Mesenchymal stem cell (in vitro differentiated cells and primary cell): ENCODE results near the gene RAB10.
"Not testable (repeated sequence)": the region's sequence is repeated elsewhere in the genome, so short reads cannot be mapped to it uniquely, and the experiment has no call there.

Experiments
- DNase-seq: peaks from one replicate; pipeline ENCODE4 v3.0.0-alpha.2; 2013
- H2AFZ ChIP-seq: one replicate; pipeline ENCODE4 v1.6.1; 2013; ENCODE audit warnings: low read depth, mild to moderate bottlenecking, control low read depth, inconsistent platforms, low read length, moderate library complexity
- H2AK5ac ChIP-seq: 2 replicates; pipeline ENCODE4 v1.6.1; 2013; ENCODE audit warnings: low read length, moderate library complexity, mild to moderate bottlenecking, inconsistent platforms; ENCODE audit not compliant: severe bottlenecking
- H2BK120ac ChIP-seq: one replicate; pipeline ENCODE4 v1.6.1; 2013; ENCODE audit warnings: low read depth, mild to moderate bottlenecking, inconsistent platforms, low read length, moderate library complexity
- H2BK12ac ChIP-seq, 2 experiments: one replicate each; pipeline ENCODE4 v1.6.1; 2013; ENCODE audit warnings: inconsistent platforms in 2 of 2, low read length in 2 of 2, mild to moderate bottlenecking in 2 of 2, moderate library complexity in 2 of 2, control low read depth in 1 of 2
- H2BK15ac ChIP-seq: one replicate; pipeline ENCODE4 v1.6.1; 2013; ENCODE audit warnings: mild to moderate bottlenecking, low read depth, inconsistent platforms; ENCODE audit not compliant: poor library complexity, severe bottlenecking
- H2BK5ac ChIP-seq: 2 replicates; pipeline ENCODE4 v1.6.1; 2013; ENCODE audit warnings: low read depth, mild to moderate bottlenecking, low read length, control low read depth, inconsistent platforms; ENCODE audit not compliant: poor library complexity, severe bottlenecking
- H3K14ac ChIP-seq, 2 experiments: one replicate each; pipeline ENCODE4 v1.6.1; 2013; ENCODE audit warnings: inconsistent platforms in 2 of 2, low read length in 2 of 2, control low read depth in 1 of 2, mild to moderate bottlenecking in 1 of 2, moderate library complexity in 1 of 2
- H3K18ac ChIP-seq, 2 experiments: one replicate each; pipeline ENCODE4 v1.6.1; 2013; ENCODE audit warnings: inconsistent platforms in 2 of 2, low read length in 2 of 2, control low read depth in 1 of 2, low read depth in 1 of 2, mild to moderate bottlenecking in 1 of 2
- H3K23ac ChIP-seq, 2 experiments: one replicate each; pipeline ENCODE4 v1.6.1; 2013; ENCODE audit warnings: inconsistent platforms in 2 of 2, low read length in 2 of 2, mild to moderate bottlenecking in 2 of 2, moderate library complexity in 2 of 2, control low read depth in 1 of 2
- H3K27ac ChIP-seq: 2 replicates; pipeline ENCODE4 v1.5.1; 2013; ENCODE audit warnings: mild to moderate bottlenecking, moderate library complexity, low read length, control low read depth, inconsistent platforms; ENCODE audit not compliant: poor library complexity, severe bottlenecking
- H3K27me3 ChIP-seq, 2 experiments: 2 replicates each; pipeline versions ENCODE4 v1.6.1 to v1.7.0; 2013; ENCODE audit warnings: low read length in 2 of 2, mild to moderate bottlenecking in 2 of 2, moderate library complexity in 2 of 2, control low read depth in 1 of 2, inconsistent platforms in 1 of 2; ENCODE audit not compliant: control insufficient read depth in 1 of 2, insufficient read depth in 1 of 2
- H3K36me3 ChIP-seq, 2 experiments: 2 replicates each; pipeline versions ENCODE4 v1.6.1 to v1.7.0; 2013; ENCODE audit warnings: low read length in 2 of 2, control low read depth in 1 of 2, inconsistent platforms in 1 of 2, low read depth in 1 of 2, mild to moderate bottlenecking in 1 of 2; ENCODE audit not compliant: insufficient read depth in 2 of 2, control insufficient read depth in 1 of 2
- H3K4ac ChIP-seq, 2 experiments: one replicate each; pipeline ENCODE4 v1.6.1; 2013; ENCODE audit warnings: inconsistent platforms in 2 of 2, low read length in 2 of 2, mild to moderate bottlenecking in 2 of 2, moderate library complexity in 2 of 2, control low read depth in 1 of 2, low read depth in 1 of 2
- H3K4me1 ChIP-seq: 2 replicates; pipeline ENCODE4 v1.6.1; 2013; ENCODE audit warnings: low read depth, low read length, control low read depth; ENCODE audit not compliant: control insufficient read depth, insufficient read depth
- H3K4me2 ChIP-seq: 2 replicates; pipeline ENCODE4 v1.6.1; 2013; ENCODE audit warnings: low read length, mild to moderate bottlenecking, inconsistent platforms; ENCODE audit not compliant: poor library complexity, severe bottlenecking
- H3K4me3 ChIP-seq, 2 experiments: 2 replicates each; pipeline versions ENCODE4 v1.5.1 to v1.7.0; 2013; ENCODE audit warnings: low read length in 2 of 2, mild to moderate bottlenecking in 2 of 2, control low read depth in 1 of 2, low read depth in 1 of 2; ENCODE audit not compliant: insufficient read depth in 1 of 2
- H3K79me1 ChIP-seq: replicated peaks from 2 replicates; pipeline ENCODE4 v1.6.1; 2013; ENCODE audit warnings: mild to moderate bottlenecking, control low read depth, low read length, inconsistent platforms; ENCODE audit not compliant: poor library complexity, severe bottlenecking
- H3K9ac ChIP-seq: 2 replicates; pipeline ENCODE4 v1.7.0; 2013; ENCODE audit warnings: mild to moderate bottlenecking, low read length, moderate library complexity
- H3K9me3 ChIP-seq: 2 replicates; pipeline ENCODE4 v1.7.0; 2013; ENCODE audit warnings: mild to moderate bottlenecking, low read length; ENCODE audit not compliant: control insufficient read depth
- H4K8ac ChIP-seq: one replicate; pipeline ENCODE4 v1.6.1; 2013; ENCODE audit warnings: inconsistent platforms, mild to moderate bottlenecking, low read length, moderate library complexity
- H4K91ac ChIP-seq: one replicate; pipeline ENCODE4 v1.6.1; 2013; ENCODE audit warnings: mild to moderate bottlenecking, low read length, inconsistent platforms
- WGBS: methylation state at CpG from one replicate; pipeline ENCODE4 v1.1.7; 2013; ENCODE audit warnings: mixed read lengths; 5-methylcytosine and 5-hydroxymethylcytosine counted together

Gene RAB10

DNA sequence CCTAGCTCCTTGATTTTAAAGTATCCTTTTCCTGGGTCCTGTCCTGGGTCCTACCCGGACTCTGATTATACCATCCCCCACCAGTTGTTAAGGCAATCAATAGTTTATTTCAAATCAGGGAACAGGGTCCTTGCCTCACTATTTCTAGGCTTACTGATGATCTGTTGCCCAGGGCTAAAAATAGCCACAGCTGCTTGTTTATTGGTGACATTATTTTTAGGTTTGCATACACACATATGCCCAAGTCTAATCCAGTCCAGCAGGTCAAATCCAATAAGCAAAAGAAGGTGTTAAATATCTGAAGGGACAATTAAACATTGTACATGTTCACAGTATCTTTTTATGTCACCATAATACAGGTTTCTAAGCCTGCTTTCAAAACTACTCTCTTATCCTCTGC lies 66.0 kb downstream of the RAB10 start:
- no peak overlapping the region for H3K9ac ChIP-seq

GRCh38 chr2:26100384-26100783 lies 66.5 kb downstream of the RAB10 start:
- no peak overlapping the region for H2AK5ac ChIP-seq
- no peak overlapping the region for H3K27ac ChIP-seq
- no peak overlapping the region for H3K4ac ChIP-seq
- H3K9ac ChIP-seq = no peak overlapping the region
- no peak overlapping the region for H3K23ac ChIP-seq
- no peak overlapping the region for H2BK12ac ChIP-seq
- no peak overlapping the region for H4K8ac ChIP-seq
- no CpG with 5 or more reads among the region's 1 CpG for WGBS
- no peak overlapping the region for H3K18ac ChIP-seq
- DNase-seq = no peak
- peaks cover 4% of the 10 kb centered on the region for H3K79me1 ChIP-seq
- H3K14ac ChIP-seq = no peak overlapping the region
- no peak overlapping the region for H4K91ac ChIP-seq
- no peak overlapping the region for H3K4me2 ChIP-seq
- no peaks in the 10 kb centered on the region for H3K27me3 ChIP-seq
- H3K4me3 ChIP-seq = no peak overlapping the region
- peaks cover 8% of the 10 kb centered on the region for H3K4me1 ChIP-seq
- peaks cover 5% of the 10 kb centered on the region for H3K9me3 ChIP-seq
- H3K36me3 ChIP-seq = peaks cover 18 to 69% of the 10 kb centered on the region in 2 experiments
- H2BK5ac ChIP-seq = no peak overlapping the region
- no peak overlapping the region for H2BK120ac ChIP-seq
- no peak overlapping the region for H2BK15ac ChIP-seq
- no peak overlapping the region for H2AFZ ChIP-seq

More for the DNA sequence above, 66.0 kb downstream of the RAB10 start:
- Histone ChIP-seq H3K18ac (no peak overlapping the region), H3K4ac (no peak overlapping the region), H2AK5ac (no peak overlapping the region), H3K4me3 (no peak overlapping the region), H2BK5ac (no peak overlapping the region), H3K79me1 (peaks cover 4% of the 10 kb centered on the region), H3K9me3 (peaks cover 5% of the 10 kb centered on the region), H2BK120ac (no peak overlapping the region), H3K36me3 (peaks cover 21 to 64% of the 10 kb centered on the region in 2 experiments), H4K91ac (no peak overlapping the region), H2BK15ac (no peak overlapping the region), H4K8ac (no peak overlapping the region), H3K4me2 (no peak overlapping the region), H3K14ac (no peak overlapping the region), H2AFZ (no peak overlapping the region), H3K4me1 (peaks cover 8% of the 10 kb centered on the region), H3K27ac (no peak overlapping the region), H3K27me3 (no peaks in the 10 kb centered on the region), H3K23ac (no peak overlapping the region), H2BK12ac (no peak overlapping the region)
- DNase-seq = peak; percentile 20
- WGBS = 100% methylated on average over 1 of the region's 1 CpG

DNA sequence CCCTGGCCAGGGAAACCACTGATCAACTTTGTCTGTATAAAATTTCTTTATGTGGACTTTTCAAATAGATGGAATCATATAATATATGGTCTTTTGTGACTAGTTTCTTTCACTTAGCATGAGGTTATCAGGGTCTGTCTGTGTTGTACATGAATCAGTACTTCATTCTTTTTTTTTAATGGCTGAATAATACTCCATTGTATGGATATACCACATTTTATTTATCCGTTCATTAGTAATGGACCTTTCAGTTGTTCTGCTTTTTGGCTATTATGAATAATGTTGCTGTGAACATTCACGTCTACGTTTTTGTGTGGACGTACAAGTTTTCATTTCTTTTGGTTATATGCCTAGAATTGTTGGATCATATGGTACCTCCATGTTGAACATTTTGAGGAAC lies 69.9 kb downstream of the RAB10 start:
- no peak overlapping the region for H3K4ac ChIP-seq
- H3K79me1 ChIP-seq = peaks cover 4% of the 10 kb centered on the region
- no peak for DNase-seq
- no peak overlapping the region for H4K8ac ChIP-seq
- H3K36me3 ChIP-seq = peaks cover 8 to 58% of the 10 kb centered on the region in 2 experiments
- H3K4me3 ChIP-seq = no peak overlapping the region
- H2BK12ac ChIP-seq = no peak overlapping the region
- peaks cover 3% of the 10 kb centered on the region for H3K4me1 ChIP-seq
- no peak overlapping the region for H2BK15ac ChIP-seq
- no peak overlapping the region for H4K91ac ChIP-seq
- no peak overlapping the region for H3K9ac ChIP-seq
- no peak overlapping the region for H3K14ac ChIP-seq
- no peaks in the 10 kb centered on the region for H3K27me3 ChIP-seq
- H3K4me2 ChIP-seq = no peak overlapping the region
- no peak overlapping the region for H2BK5ac ChIP-seq
- 100% methylated on average over 4 of the region's 4 CpGs for WGBS
- no peak overlapping the region for H2BK120ac ChIP-seq
- no peak overlapping the region for H3K27ac ChIP-seq
- H3K9me3 ChIP-seq = peaks cover 5% of the 10 kb centered on the region
- H3K23ac ChIP-seq = no peak overlapping the region
- no peak overlapping the region for H2AK5ac ChIP-seq
- no peak overlapping the region for H2AFZ ChIP-seq
- H3K18ac ChIP-seq = no peak overlapping the region

GRCh38 chr2:26108701-26109100 lies 74.8 kb downstream of the RAB10 start:
- not testable (repeated sequence) for H3K27ac ChIP-seq, H3K23ac ChIP-seq, H3K14ac ChIP-seq, H3K4ac ChIP-seq, H2BK5ac ChIP-seq, H2AK5ac ChIP-seq, H4K8ac ChIP-seq, H2BK120ac ChIP-seq, H2BK15ac ChIP-seq, H3K4me1 ChIP-seq, H3K27me3 ChIP-seq, H3K18ac ChIP-seq, H4K91ac ChIP-seq, H2BK12ac ChIP-seq, H3K4me2 ChIP-seq, DNase-seq, H3K4me3 ChIP-seq, H3K9ac ChIP-seq, H3K9me3 ChIP-seq, H2AFZ ChIP-seq
- whole genome bisulfite sequencing = 97% methylated on average over 5 of the region's 6 CpGs
- H3K79me1 ChIP-seq = peaks cover 10% of the 10 kb centered on the region
- H3K36me3 ChIP-seq = peaks cover 17 to 59% of the 10 kb centered on the region in 2 experiments
